HG03139 (cell line): ENCODE data around the gene CCDC85C.

Experiments
- ATAC-seq: cut with Tn5 transposase; IDR thresholded peaks from one replicate; pipeline ENCODE4 v1.9.1; 2021; ENCODE audit not compliant: unreplicated experiment

The CCDC85C gene

GRCh38 chr14:99630202-99630601 lies 26.2 kb upstream of the CCDC85C start:
- no peak for ATAC-seq

GRCh38 chr14:99628887-99629618 lies 25.0 kb upstream of the CCDC85C start:
- peak; percentile 72 for ATAC-seq

- ATAC-seq: no peak
Observed at GRCh38 chr14:99627510-99628381, 23.7 kb upstream of the CCDC85C start.

- ATAC-seq: no peak
Observed at GRCh38 chr14:99627100-99627499, 23.1 kb upstream of the CCDC85C start.

- ATAC-seq: no peak
Observed at GRCh38 chr14:99626041-99626648, 22.1 kb upstream of the CCDC85C start.

GRCh38 chr14:99625476-99625875 lies 21.5 kb upstream of the CCDC85C start:
- no peak for ATAC-seq

GRCh38 chr14:99624971-99625370 lies 21.0 kb upstream of the CCDC85C start:
- ATAC-seq: no peak

GRCh38 chr14:99624024-99624423 lies 20.0 kb upstream of the CCDC85C start:
- no peak for ATAC-seq

- ATAC-seq: no peak
Observed at GRCh38 chr14:99621948-99622347, 17.9 kb upstream of the CCDC85C start.

GRCh38 chr14:99619835-99620834 lies 16.1 kb upstream of the CCDC85C start:
- no peak for ATAC-seq

GRCh38 chr14:99616832-99617800 lies 13.1 kb upstream of the CCDC85C start:
- ATAC-seq: no peak

GRCh38 chr14:99615497-99616157 lies 11.6 kb upstream of the CCDC85C start:
- no peak for ATAC-seq

- no peak for ATAC-seq
Observed at GRCh38 chr14:99612738-99613330, 8.8 kb upstream of the CCDC85C start.

- no peak for ATAC-seq
Observed at GRCh38 chr14:99612071-99612737, 8.2 kb upstream of the CCDC85C start.

- no peak for ATAC-seq
Observed at GRCh38 chr14:99611646-99612045, 7.6 kb upstream of the CCDC85C start.

- ATAC-seq: no peak
Observed at GRCh38 chr14:99609245-99610170, 5.5 kb upstream of the CCDC85C start.

- ATAC-seq: no peak
Observed at GRCh38 chr14:99608591-99608990, 4.6 kb upstream of the CCDC85C start.
